Hematopoietic multipotent progenitor cell treated with erythropoietin and hydrocortisone succinate and interleukin-3 and kit ligand, for 4 days (in vitro differentiated cells): Measurements from ENCODE around the gene ADAMTS12.
A peak's percentile ranks its signal among the peaks of the same experiment; 100 is the strongest.
"Not testable (repeated sequence)": the region's sequence is repeated elsewhere in the genome, so short reads cannot be mapped to it uniquely, and the experiment has no call there.

Experiments
- DNase-seq: peaks from one replicate; pipeline ENCODE4 v3.0.0-alpha.2; 2015

ADAMTS12 gene

GRCh38 chr5:33891788-33892619, at the start of gene ADAMTS12:
ADAMTS12 (minus strand) TSS chr5:33891990; CDS start chr5:33891856, 134 bp downstream.
- peak; percentile 2 for DNase-seq

- DNase-seq: no peak
These were observed 49.3 kb upstream of the ADAMTS12 start for GRCh38 chr5:33941090-33941489.

- DNase-seq: no peak
These were observed 47.9 kb upstream of the ADAMTS12 start for GRCh38 chr5:33939556-33940262.

- no peak for DNase-seq
These were observed 47.1 kb upstream of the ADAMTS12 start for GRCh38 chr5:33938881-33939280.

GRCh38 chr5:33938507-33938796, 46.7 kb upstream of the ADAMTS12 start:
- DNase-seq: no peak

GRCh38 chr5:33937707-33938506, 46.1 kb upstream of the ADAMTS12 start:
- DNase-seq: no peak

- no peak for DNase-seq
These were observed 45.4 kb upstream of the ADAMTS12 start for GRCh38 chr5:33937017-33937706.

GRCh38 chr5:33936381-33937016, 44.7 kb upstream of the ADAMTS12 start, which contains the start of gene RXFP3:
RXFP3 (plus strand) TSS chr5:33936386; CDS start chr5:33936741, 355 bp downstream.
- no peak for DNase-seq

- peak; percentile 81 for DNase-seq
These were observed 44.2 kb upstream of the ADAMTS12 start for GRCh38 chr5:33936004-33936380.

GRCh38 chr5:33934176-33934575, 42.4 kb upstream of the ADAMTS12 start:
- no peak for DNase-seq

- DNase-seq: no peak
These were observed 42.0 kb upstream of the ADAMTS12 start for GRCh38 chr5:33933723-33934169.

- no peak for DNase-seq
These were observed 39.3 kb upstream of the ADAMTS12 start for GRCh38 chr5:33931136-33931535.

GRCh38 chr5:33929925-33930690, 38.3 kb upstream of the ADAMTS12 start:
- no peak for DNase-seq

- DNase-seq: no peak
These were observed 36.5 kb upstream of the ADAMTS12 start for GRCh38 chr5:33928283-33928682.

- DNase-seq: no peak
These were observed 35.9 kb upstream of the ADAMTS12 start for GRCh38 chr5:33927685-33928084.

GRCh38 chr5:33925278-33925677, 33.5 kb upstream of the ADAMTS12 start:
- DNase-seq: no peak

- no peak for DNase-seq
These were observed 29.2 kb upstream of the ADAMTS12 start for GRCh38 chr5:33921002-33921401.

GRCh38 chr5:33914844-33915243, 23.1 kb upstream of the ADAMTS12 start:
- DNase-seq: not testable (repeated sequence)

GRCh38 chr5:33906248-33906647, 14.5 kb upstream of the ADAMTS12 start:
- DNase-seq: not testable (repeated sequence)

GRCh38 chr5:33905381-33905780, 13.6 kb upstream of the ADAMTS12 start:
- no peak for DNase-seq

GRCh38 chr5:33903118-33903517, 11.3 kb upstream of the ADAMTS12 start:
- DNase-seq: no peak
